Lower leg skin (tissue), 4 donors: Measurements from ENCODE around the gene PLXNA3. TPM values are rescaled to one million over a fixed set of nuclear protein-coding genes. Genes with fewer than 3 reads are reported as not detected.

ENCODE experiments used
- DNase-seq, 2 donors: peaks; one replicate each; pipeline ENCODE4 v3.0.0-alpha.2; 2019; ENCODE audit warnings: low spot score in 2 of 2
- H3K4me3 ChIP-seq: fragments of 200-600 bp; sonication (generic); 2 replicates; pipeline ENCODE4 v1.5.1; 2017; ENCODE audit warnings: mild to moderate bottlenecking, low read depth; ENCODE audit not compliant: poor library complexity, severe bottlenecking
- POLR2A ChIP-seq, 2 donors: fragments of 450-650 bp; IDR thresholded peaks; one replicate each; pipeline ENCODE4 v1.6.1; 2016 to 2017; ENCODE audit warnings: antibody characterized with exemption in 2 of 2, mild to moderate bottlenecking in 1 of 2, moderate library complexity in 1 of 2
- WGBS, 2 donors: methylation state at CpG; one replicate each; pipeline ENCODE4 v1.1.5; 2018; 5-methylcytosine and 5-hydroxymethylcytosine counted together
- intact Hi-C: fragments of 100-400 bp; cut with DNase I; formaldehyde crosslinking; loops from one replicate; pipeline ENCODE4 v1.15.0; 2023; ENCODE audit warnings: low total_unique reads
- total RNA-seq, 4 donors: library from RNA; depleted of rRNA; stranded (reverse); fragments of >200 nt; gene quantifications; one replicate each; pipeline ENCODE4 v1.1.0, GENCODE V29; 2016
- TF ChIP-seq, protein P1 (sequence below), 3 donors: fragments of 450-650 bp; IDR thresholded peaks; one replicate each; pipeline ENCODE4 v1.5.1; 2016; ENCODE audit warnings: antibody characterized with exemption in 3 of 3, mild to moderate bottlenecking in 3 of 3, moderate library complexity in 2 of 3

PLXNA3 gene
- total RNA-seq, 4 donors from 2014 or later, result 10.2 to 30.2 (median 13.5) TPM

- DNase-seq, result no peak
- WGBS, 2 donors, result 75 to 82% methylated on average over 6 to 20 of the region's 21 CpGs
- no peak for TF ChIP-seq POLR2A (IDR thresholded peaks at IDR 0.05)
- TF ChIP-seq, protein P1, sequence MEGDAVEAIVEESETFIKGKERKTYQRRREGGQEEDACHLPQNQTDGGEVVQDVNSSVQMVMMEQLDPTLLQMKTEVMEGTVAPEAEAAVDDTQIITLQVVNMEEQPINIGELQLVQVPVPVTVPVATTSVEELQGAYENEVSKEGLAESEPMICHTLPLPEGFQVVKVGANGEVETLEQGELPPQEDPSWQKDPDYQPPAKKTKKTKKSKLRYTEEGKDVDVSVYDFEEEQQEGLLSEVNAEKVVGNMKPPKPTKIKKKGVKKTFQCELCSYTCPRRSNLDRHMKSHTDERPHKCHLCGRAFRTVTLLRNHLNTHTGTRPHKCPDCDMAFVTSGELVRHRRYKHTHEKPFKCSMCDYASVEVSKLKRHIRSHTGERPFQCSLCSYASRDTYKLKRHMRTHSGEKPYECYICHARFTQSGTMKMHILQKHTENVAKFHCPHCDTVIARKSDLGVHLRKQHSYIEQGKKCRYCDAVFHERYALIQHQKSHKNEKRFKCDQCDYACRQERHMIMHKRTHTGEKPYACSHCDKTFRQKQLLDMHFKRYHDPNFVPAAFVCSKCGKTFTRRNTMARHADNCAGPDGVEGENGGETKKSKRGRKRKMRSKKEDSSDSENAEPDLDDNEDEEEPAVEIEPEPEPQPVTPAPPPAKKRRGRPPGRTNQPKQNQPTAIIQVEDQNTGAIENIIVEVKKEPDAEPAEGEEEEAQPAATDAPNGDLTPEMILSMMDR (IDR thresholded peaks at IDR 0.05), result no peak
- intact Hi-C loops, result no loop called here
- H3K4me3 ChIP-seq, result no peak overlapping the region
These were observed 15.9 kb upstream of the PLXNA3 start for GRCh38 chrX:154441984-154442707.

GRCh38 chrX:154443479-154443910 lies 14.6 kb upstream of the PLXNA3 start:
- no peak for DNase-seq
- 12 to 44% methylated on average over 4 to 10 of the region's 10 CpGs for WGBS, 2 donors
- intact Hi-C loops, result no loop called here
- TF ChIP-seq, protein P1 (IDR thresholded peaks at IDR 0.05), result no peak
- no peak for TF ChIP-seq POLR2A (IDR thresholded peaks at IDR 0.05)
- H3K4me3 ChIP-seq, result no peak overlapping the region

GRCh38 chrX:154443992-154444754 lies 13.9 kb upstream of the PLXNA3 start, which contains the start of gene FAM50A:
FAM50A (plus strand) TSS chrX:154444141; CDS start chrX:154444236, 95 bp downstream.
- DNase-seq, result peak; percentile 56 to 96
- WGBS, 2 donors, result 50% methylated on average over 19 of the region's 94 CpGs; no CpG with 5 or more reads in 1 of the 2 donors
- intact Hi-C loops, result no loop called here
- H3K4me3 ChIP-seq, result peak within 1 kb of the TSS; percentile 33
- TF ChIP-seq POLR2A (IDR thresholded peaks at IDR 0.05), result no peak
- TF ChIP-seq, protein P1 (IDR thresholded peaks at IDR 0.05), result no peak

GRCh38 chrX:154444755-154445246 lies 13.3 kb upstream of the PLXNA3 start:
- H3K4me3 ChIP-seq, result peak overlapping the region; percentile 33
- intact Hi-C loops, result no loop called here
- DNase-seq, result no peak
- TF ChIP-seq, protein P1 (IDR thresholded peaks at IDR 0.05), result no peak
- TF ChIP-seq POLR2A (IDR thresholded peaks at IDR 0.05), result no peak
- 53 to 60% methylated on average over 1 to 13 of the region's 13 CpGs for WGBS, 2 donors

GRCh38 chrX:154445776-154446175 lies 12.3 kb upstream of the PLXNA3 start:
- TF ChIP-seq, protein P1 (IDR thresholded peaks at IDR 0.05), result no peak
- TF ChIP-seq POLR2A (IDR thresholded peaks at IDR 0.05), result no peak
- intact Hi-C loops, result no loop called here
- 84 to 91% methylated on average over 6 to 15 of the region's 16 CpGs for WGBS, 2 donors
- H3K4me3 ChIP-seq, result no peak overlapping the region
- DNase-seq, result no peak
